ENCODE results near the gene DPYD.

- TF ChIP-seq ZNF316 (IDR thresholded peaks at IDR 0.05) (no peak), GABPB1 (CRISPR knock-in tag; IDR thresholded peaks at IDR 0.05) (no peak), HMG20A (CRISPR knock-in tag; conservative IDR thresholded peaks at IDR 0.05) (no peak), HDAC6 (IDR thresholded peaks at IDR 0.05; ENCODE audit: low read depth, low read length) (no peak), YY1 (IDR thresholded peaks at IDR 0.05; ENCODE audit: borderline replicate concordance in 1 of 3, control insufficient read depth in 1 of 3, extremely low read depth in 1 of 3, insufficient read depth in 3 of 3, insufficient read length in 1 of 3, insufficient replicate concordance in 2 of 3, low read depth in 1 of 3, low read length in 2 of 3) (no peak), GATA2 (CRISPR knock-in tag; IDR thresholded peaks at IDR 0.05) (no peak), AFF4 (CRISPR knock-in tag; IDR thresholded peaks at IDR 0.05) (no peak), ATF3 (IDR thresholded peaks at IDR 0.05) (no peak), ATF3 (CRISPR knock-in tag; conservative IDR thresholded peaks at IDR 0.05) (no peak), ZFP36 (IDR thresholded peaks at IDR 0.05; ENCODE audit: low read depth, low read length, partially characterized antibody) (no peak), FOS (IDR thresholded peaks at IDR 0.05; ENCODE audit: extremely low read depth, insufficient read length) (no peak)
Observed at GRCh38 chr1:97090725-97091124, 830.1 kb downstream of the DPYD start.
